SIG-M5 (cell line): ENCODE data around the gene CEBPE.

Experiments
- DNase-seq: peaks from one replicate; lab custom pipeline; 2025; lab: John Stamatoyannopoulos, UW

Gene CEBPE

DNA sequence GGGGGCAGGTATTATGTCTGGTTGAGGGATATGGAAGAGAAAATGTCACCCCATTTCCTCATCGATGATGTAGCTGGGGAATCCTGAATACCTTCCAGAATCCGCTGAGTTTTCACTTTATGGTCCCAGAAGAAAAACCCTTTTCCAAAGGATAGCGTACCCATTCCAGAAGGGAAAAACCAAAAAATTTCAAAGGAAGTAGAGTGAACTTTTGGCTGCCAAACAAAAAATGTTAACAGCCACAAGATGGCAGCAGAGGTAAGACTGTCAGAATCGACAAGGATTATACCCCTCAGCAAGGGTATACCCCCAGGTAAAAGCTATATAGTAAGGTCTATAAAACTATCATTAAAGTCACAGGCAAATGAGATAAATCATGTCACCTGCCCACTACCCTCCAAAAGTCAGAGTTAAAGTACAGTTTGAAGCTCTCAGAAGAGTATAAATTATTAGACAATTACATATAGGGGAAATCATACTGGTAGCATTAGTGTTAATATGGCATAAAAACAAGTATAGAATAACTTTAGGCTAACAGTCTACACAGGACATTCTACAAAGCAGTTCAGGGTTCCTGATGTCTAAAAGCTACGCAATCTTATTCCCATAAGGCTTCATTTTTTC, 42.2 kb downstream of the CEBPE start:
- DNase-seq, result no peak

DNA sequence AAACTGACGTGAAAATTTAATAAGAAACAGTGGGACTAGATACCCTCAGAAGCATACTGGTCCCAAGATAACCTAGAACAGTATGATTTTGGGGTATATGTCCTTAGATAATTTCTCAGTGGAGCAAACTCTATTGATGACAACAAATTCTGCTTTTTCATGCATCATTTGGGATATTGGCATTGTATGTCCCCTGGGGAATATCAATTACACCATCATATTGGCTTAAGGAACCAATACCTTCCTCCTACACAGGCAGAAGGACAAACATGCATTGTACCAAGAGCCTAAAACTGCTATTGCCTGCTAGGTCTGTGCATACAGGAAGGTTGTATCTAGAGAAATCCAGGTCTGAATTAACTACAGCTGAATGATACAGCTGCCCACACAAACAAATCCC, 44.1 kb downstream of the CEBPE start:
- no peak for DNase-seq

DNA sequence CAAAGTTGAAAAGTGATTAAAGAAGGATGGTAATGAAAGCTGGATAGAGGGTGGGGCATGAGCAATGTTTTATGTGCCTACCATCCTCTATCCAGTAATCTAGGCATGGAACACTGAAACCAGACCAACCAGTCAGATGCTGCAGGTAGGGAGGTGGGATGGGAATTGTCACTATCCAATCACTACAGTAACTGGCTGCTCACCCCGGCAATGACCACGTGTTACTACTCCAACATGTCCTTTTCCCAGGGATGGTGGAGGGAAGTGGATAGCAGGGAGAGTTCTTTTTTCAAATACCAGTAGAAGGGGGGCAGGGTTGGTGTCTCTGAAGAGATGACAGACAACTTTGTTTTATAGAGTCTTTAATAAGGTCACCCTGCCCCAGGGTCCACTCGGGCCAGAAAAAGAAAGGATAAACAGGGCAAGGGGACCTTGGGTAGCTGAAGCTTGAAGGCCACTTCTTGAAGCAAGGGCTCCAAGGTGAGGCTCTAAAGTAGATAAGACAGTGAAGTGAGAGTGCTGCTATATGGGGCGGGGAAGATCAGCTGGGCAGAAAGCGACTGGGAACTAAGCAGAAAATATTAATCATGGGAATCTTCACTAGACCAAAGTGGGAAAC, 47.0 kb downstream of the CEBPE start:
- DNase-seq, result no peak

DNA sequence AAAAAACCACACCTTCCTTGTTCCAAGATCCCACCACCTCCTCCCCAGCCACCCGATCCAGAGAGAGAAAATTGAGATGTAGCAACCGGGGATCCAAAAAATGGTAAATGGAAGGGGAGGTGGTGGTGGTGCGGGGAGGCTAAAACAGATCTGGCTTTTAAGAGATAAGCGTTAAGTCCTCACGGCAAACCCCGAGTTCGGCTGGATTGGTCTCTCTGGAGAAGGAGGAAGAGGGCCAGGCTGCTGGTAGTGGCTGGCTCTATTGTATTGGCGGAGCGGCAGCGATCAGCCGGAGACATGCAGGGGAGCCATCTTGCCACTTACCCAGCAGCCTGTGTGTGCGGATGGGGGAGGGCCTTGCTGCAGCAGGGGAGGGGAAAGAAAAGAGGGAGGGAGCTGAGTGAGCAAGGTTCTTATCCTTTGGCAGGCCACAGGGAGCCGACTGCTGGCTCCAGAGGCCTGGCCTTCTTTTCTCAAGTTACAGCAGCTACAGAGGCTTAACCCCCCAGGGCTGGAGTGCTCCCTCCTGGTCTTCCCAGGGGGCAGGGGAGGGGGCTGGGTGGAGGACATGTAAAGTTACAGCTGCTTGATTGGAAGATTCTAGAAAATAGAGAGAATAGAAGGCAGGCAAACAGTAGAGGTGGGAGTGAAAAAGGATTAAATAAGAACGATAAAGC, 47.7 kb downstream of the CEBPE start:
- no peak for DNase-seq

DNA sequence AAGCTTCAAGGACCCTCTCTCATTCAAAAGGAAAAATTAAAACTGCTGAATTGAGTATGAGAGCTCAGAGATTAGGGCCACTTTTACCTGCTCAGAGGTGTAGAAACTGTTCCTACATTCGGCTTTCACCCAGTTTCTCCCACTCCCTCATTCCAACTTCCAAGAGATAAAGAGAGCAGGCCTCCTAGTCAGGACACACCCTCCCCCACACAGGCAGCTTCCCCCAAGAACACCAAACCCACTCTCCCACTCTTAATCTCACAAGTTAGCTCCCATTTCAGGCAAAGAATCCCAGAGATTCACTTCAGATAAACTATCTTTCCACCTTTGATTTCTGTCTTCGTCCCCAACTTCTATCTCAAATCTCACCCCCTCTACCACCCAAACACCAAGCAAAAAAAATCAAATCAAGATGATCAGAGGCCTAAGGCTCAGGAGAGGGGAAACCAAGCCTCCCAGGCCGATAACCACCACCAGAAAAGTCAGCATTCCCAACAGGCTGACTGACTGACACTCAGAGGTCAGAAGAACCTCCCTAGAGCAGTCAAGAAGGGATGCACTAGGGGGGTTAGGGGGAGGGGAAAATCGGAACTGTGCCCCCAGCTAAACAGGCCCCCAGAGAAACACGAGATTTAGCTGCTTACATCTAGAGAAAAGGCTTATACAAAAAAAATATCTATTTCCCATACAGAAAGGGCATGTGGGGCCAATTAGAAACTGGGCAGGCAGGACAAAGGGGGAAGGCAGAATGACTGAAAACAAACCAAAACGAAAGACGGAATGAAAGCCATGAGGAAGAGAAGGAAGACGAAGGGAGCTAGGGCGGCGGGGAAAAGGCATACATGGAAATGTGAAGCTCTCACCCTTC, 48.6 kb downstream of the CEBPE start:
- DNase-seq, result no peak

DNA sequence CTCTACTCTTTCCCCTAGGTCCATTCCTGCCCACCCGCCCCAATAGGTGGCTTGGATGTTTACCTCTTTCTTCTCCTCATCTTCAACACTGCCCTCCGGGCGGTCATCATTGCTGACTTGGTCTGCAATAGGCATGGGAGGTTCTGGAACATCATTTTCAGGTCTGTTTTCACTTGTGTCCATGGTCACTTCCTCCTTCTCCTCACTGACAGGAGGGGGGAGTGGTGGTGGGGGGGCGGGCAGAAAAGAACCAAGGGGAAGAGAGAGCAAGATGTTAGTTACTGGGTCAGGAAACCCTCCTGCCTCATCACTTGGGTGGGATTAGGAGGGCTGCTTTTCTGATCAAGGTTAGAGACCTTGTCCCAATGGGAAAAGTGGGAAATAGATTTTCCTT, 49.6 kb downstream of the CEBPE start:
- no peak for DNase-seq

DNA sequence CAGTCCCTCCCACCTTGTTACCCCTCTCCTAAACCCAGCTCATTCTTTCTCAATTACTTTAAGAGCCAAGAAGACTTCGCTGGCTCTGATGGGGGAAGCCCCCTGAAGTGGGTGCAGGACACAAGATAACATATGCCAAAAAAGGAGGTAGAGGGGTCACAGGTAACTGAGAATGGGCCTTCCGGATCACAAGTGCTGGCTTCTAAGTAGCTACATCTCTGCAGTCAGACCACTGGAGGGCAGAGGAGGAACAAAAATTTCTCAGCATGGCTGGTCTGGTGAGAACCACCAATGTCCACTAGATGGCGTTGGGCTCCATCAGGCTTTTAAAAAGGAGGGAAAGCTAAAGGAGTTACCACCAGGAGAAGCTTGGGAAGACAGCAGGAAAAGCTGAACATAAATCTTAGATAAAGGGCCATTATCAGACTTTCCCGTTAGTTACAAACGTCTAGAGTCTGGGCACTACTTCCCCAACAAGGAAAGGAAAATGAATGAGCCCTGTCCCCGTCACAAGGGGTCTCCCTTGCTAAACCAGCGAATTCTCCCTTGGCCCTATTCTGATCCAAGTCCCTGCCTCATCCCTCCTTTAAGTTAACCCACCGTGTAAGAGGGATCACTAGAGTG, 50.2 kb downstream of the CEBPE start:
- DNase-seq, result no peak

DNA sequence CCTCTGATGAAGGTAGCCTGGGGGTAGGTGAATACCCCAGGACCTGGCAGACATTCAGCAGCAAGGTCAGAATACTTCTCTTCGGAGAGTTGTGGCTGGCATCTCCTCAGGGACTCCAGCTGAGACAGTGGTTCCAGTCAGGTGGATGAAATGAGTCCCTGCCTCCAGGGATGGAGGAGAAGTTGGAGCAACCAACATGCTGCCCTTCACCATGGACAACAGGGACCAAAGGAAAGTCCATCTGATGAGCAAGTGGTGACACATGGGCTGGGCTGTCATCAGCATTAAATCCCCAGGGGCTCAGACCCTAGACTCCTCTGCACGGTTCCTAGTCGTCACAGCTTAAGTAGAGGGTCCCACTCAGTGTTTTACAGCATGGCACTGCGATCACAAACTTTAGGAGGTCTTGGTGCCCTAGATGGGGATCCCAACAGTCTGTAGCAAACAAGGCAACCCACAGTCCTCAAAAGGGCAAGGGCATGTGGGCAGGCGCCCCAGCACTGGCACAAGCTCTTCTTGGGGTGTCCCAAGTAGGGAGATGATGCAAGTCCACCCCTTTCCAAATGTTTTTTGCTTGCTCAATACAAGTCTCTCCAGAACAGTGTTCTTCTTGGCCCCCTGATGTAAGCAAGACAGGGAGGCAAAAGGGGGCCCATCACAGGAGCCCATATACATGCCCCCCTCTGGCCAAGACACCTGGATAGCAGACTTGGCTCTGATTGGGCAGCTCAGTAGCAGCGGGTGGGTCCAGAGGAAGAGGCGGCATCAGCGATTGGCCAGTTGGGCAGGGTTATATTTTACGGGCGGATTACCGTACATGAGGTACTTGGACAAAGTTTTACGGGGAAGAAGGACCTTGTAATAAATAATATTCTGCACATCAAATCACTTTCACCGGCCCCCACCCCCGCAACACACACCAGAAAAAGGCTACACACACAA, 50.9 kb downstream of the CEBPE start:
- no peak for DNase-seq
